AG04449 (cell line): ENCODE measurements around the gene KLF12.

Experiments used
- CTCF ChIA-PET: fragments of 350-600 bp; formaldehyde crosslinking; extraction: SDS; loops from one replicate; lab custom pipeline; 2021; ENCODE audit warnings: antibody characterized with exemption; lab: Yijun Ruan, JAX
- POLR2A ChIA-PET: fragments of 400-600, 350-600 bp; formaldehyde crosslinking; extraction: SDS; loops from one replicate; lab custom pipeline; 2020; ENCODE audit warnings: antibody characterized with exemption, inconsistent platforms; lab: Yijun Ruan, JAX
- DNase-seq: peaks from one replicate; pipeline ENCODE4 v3.0.0-alpha.2; 2010; ENCODE audit warnings: low read depth, low spot score
- H3K4me3 ChIP-seq: 2 replicates; pipeline ENCODE4 v1.5.1; 2011; ENCODE audit warnings: low read depth, mild to moderate bottlenecking, control low read depth, low read length
- CTCF ChIP-seq: IDR thresholded peaks from one replicate; pipeline ENCODE4 v1.5.1; 2011; ENCODE audit warnings: mild to moderate bottlenecking, moderate library complexity, low read length, control low read depth, inconsistent platforms; ENCODE audit not compliant: insufficient read depth; ENCODE audit errors: missing control alignments

KLF12 gene

GRCh38 chr13:74111901-74112824 is 22.0 kb downstream of the KLF12 start:
- TF ChIP-seq CTCF = no peak
- H3K4me3 ChIP-seq = no peak overlapping the region
- ChIA-PET POLR2A (no interaction called here), CTCF (interaction anchor here (0.6 kb wide), 1 partner anchor 16 kb away, joined by 3 read pairs; no protein-coding TSS in a partner anchor)
- no peak for DNase-seq

DNA sequence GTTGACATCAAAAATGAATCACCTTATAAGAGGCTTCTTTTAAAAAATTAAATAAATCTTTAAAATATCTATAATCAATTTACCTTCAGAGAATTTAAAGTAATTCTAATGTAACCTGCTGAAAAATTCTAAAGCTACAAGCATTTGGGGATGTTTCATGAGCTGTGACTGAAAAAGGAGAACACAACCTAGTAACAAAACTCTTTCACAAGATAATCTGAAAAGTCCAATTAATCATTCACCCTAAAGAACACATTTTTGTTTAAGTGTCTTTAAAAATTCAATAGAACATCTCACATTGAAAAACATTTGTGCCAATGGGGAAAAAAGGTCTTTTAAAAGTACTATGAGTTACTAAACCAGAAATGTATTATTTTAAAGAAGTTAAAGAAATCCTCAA is 22.8 kb downstream of the KLF12 start:
- CTCF ChIA-PET = no interaction called here
- no peak for DNase-seq
- H3K4me3 ChIP-seq = no peak overlapping the region
- POLR2A ChIA-PET = no interaction called here
- TF ChIP-seq CTCF = no peak

DNA sequence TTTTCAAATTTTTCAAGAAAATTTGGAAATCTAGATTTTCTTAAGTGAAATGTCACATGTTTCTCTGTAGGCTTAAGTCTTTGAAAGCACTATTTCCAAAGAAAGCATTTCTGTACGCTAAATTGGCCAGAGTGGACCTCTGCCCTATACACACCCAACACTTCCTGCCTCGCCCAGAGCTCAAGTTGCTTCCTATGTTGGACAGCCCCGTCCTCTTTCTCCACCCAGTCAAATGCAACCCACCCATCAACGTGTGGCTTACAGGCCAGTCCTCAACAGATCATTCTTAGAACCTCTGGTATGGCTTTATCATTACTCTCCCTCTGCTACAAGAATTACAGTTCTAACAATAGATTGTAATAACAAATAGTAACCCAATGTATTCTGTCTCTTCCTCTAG is 24.2 kb downstream of the KLF12 start:
- H3K4me3 ChIP-seq = no peak overlapping the region

GRCh38 chr13:74107598-74107997 is 26.6 kb downstream of the KLF12 start:
- no peak for DNase-seq
- ChIA-PET POLR2A (no interaction called here), CTCF (no interaction called here)
- H3K4me3 ChIP-seq = no peak overlapping the region
- TF ChIP-seq CTCF = no peak

More for the DNA sequence above, 24.2 kb downstream of the KLF12 start:
- DNase-seq = no peak
- POLR2A ChIA-PET = no interaction called here
- TF ChIP-seq CTCF = no peak
- CTCF ChIA-PET = no interaction called here

- ChIA-PET CTCF (no interaction called here), POLR2A (no interaction called here)
- DNase-seq = no peak
- no peak overlapping the region for H3K4me3 ChIP-seq
- no peak for TF ChIP-seq CTCF
Measured at GRCh38 chr13:74105871-74106270, 28.3 kb downstream of the KLF12 start.

- TF ChIP-seq CTCF = no peak
- no peak for DNase-seq
- no peak overlapping the region for H3K4me3 ChIP-seq
- CTCF ChIA-PET = no interaction called here
- POLR2A ChIA-PET = no interaction called here
Measured at GRCh38 chr13:74104661-74105275, 29.4 kb downstream of the KLF12 start.
